COLO829 (cell line): ENCODE results near the gene COL18A1.
"Not testable (repeated sequence)": the region's sequence is repeated elsewhere in the genome, so short reads cannot be mapped to it uniquely, and the experiment has no call there.

Experiments used
- DNase-seq: peaks from one replicate; pipeline ENCODE4 v3.0.0; 2012; ENCODE audit warnings: low spot score

COL18A1 gene

DNA sequence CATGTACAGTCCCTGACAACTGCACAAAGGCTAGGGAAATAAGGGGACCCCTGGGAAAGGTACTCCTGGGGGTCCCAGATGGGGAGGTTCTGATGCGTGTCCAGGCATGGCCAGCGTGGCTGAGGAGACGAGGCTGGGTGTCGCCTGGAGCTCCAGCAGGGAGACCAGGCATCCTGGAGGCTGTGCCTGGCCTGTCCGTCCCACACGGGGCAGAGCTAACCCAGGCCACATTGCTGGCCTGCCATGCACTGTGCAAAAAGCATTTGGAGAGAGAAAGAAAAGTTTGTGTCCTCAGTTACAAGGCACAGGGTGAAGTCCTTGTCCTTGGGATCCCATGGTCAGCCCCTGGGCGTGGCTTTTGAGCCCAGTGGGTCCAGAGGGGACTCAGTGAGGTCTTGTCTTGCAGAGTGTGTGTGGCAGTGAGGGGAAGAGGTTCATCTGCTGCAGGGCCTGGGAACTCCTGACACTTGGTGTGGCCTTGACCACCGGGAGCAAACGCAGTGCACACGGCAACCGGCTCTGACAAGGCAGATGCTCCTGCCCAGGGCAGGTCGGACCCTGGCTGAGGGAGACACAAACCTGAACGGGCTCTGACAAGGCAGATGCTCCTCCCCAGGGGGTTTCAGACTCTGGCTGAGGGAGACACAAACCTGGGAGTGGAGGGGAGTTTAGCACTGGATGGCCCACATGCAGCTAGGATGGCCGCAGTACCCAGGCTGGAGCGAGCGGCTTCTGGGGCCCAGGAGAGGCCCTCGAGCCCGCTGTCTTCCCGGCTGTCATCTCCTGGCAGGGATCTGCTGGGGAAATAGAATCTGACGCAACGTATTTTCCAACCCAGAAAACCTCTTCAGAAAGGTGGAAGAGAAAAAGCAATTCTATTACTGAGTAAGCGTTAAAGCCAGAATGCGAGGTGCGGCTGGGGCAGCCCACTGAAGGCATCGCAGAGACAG is 37.3 kb upstream of the COL18A1 start:
- DNase-seq, result no peak

DNA sequence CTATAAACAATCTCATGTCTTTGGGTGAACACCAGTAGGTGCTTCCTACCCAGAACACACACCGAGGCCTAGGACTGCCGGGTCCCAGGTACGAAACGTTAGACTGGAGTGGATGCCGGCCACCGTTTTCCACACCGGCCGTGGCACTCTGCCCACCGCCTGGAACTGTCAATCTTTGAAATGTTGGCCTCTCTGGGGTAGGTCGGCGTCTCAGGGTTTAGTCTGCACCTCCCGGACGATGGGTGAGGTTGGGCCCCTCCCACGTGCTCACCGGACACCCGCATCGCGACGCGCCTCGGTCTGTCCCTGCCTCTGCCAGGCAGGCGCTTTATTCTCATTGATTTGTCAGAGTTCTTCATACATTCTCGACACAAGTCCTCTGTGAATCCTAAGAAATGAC is 35.9 kb upstream of the COL18A1 start:
- DNase-seq, result not testable (repeated sequence)

DNA sequence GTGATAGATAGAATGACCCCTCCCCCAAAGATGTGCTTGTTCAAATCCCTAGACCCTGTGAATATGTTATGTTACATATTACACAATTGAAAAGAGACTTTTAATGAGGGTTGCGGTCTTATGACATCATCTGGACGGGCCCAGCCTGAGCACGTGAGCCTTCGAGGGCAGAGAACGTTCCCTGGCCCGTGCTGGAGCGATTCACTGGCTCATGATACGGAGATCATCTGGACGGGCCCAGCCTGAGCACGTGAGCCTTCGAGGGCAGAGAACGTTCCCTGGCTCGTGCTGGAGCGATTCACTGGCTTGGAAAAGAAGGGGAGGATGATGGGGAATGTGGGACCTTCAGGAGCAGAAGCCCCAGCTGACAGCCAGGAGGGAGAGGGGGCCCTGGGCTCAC is 34.4 kb upstream of the COL18A1 start:
- no peak for DNase-seq

- DNase-seq, result no peak
Observed at GRCh38 chr21:45371081-45371480, 33.9 kb upstream of the COL18A1 start.

DNA sequence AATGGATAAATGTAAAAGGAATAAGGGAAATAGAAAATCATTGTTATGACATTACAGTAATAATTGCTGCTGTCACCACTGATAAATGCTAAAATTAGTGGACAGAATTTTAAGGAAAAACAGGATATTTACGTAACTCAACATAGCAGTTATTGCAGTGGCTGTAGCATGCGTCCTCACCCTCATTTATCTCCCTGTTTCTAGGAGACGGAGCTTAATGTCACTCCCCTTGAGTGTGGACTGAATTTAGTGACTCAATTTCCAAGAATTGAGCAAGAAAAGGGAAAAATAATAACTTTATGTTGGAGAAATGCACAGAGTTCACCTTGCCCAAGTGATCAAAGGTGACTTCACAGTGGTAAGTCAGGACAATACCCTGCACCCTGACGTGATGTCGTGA is 33.3 kb upstream of the COL18A1 start:
- no peak for DNase-seq

GRCh38 chr21:45372732-45373355 is 32.1 kb upstream of the COL18A1 start:
- DNase-seq, result no peak

DNA sequence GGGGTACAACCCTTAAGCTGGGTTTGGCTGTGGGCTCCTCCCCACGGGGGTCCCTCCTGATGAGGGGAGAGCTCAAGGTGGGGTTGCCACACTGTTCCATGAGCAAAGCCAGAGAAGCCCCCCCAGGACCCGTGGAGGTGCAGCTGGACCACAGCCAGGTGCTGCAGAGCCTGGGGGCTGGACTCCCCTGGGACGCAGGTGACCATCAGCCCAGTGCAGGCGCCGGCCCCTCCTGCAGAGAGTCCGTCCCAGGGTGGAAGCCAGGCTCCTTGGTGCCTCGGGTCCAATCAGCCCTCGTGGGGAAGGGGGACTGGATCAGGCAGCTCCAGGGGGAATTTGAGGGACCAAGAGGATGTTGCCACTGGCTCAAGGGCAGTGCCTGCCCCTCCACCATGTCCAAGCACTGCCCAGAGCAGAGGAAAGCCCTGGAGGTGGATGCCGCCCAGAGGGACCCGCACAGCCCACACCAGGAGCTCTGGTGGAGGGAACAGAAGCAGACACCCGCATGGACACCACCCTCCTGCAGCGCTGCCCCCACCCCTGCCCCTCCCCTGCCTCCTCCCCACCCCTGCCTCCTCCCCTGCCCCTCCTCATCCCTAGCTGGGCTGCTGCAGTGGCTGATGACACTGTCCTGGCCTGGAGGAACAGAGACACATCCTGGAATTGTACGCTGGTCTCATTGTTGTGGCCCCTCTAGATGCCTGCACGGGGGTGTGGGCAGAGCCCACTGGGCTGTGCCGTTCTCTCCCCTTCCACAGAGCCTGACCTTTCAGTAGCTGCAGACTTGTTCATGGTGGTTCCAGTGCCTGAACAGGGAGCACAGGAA is 30.8 kb upstream of the COL18A1 start:
- DNase-seq, result no peak

DNA sequence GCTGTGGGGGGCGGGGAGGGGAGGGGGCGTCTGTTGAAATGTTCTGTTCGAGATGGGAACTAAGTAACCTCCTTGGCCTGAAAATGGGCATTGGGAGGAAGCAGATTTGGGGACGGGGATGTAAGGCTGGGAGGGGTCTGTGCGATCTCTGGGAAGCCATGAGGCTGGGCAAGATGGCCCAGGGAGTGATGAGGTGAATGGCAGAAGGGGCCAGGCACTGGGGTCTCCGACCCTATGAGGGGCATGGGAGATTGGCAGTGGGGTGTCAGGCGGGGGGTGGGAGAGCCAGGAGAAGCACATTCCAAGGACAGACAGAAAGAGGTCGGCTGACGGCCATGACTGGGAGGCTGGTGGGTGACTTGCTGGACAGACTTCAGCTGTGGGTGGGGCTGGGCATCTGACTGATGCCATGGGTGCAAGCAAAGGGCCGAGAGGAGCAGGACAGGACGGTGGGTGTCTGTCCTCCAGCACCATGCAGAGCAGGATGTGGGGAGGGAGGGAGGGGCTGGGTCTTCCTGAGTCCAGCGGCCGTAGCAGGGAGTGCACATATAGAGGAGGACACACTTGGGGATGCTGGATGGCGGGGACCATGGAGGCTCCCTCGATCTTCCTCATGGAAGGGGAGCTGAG is 30.0 kb upstream of the COL18A1 start:
- DNase-seq, result no peak

- DNase-seq, result no peak
Observed at GRCh38 chr21:45376459-45377324, 28.3 kb upstream of the COL18A1 start.

DNA sequence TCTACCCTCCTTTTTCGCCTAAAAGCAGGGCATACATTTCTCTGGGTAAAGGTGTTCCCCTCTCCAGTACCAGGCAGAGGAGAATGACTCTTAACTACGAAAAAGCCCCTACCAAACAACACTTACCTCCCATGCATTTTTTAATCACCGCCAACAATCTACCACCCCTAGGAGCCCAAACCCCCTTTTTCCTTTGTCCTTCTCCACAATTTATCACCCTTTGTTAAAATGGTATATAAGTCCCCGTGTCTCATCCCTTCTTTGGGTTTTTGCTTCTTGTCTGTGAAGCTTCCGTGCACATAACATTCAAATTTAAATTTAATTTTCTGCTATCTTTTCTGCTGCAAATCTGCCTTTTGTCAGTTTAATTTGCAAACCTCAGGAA is 27.6 kb upstream of the COL18A1 start:
- no peak for DNase-seq

DNA sequence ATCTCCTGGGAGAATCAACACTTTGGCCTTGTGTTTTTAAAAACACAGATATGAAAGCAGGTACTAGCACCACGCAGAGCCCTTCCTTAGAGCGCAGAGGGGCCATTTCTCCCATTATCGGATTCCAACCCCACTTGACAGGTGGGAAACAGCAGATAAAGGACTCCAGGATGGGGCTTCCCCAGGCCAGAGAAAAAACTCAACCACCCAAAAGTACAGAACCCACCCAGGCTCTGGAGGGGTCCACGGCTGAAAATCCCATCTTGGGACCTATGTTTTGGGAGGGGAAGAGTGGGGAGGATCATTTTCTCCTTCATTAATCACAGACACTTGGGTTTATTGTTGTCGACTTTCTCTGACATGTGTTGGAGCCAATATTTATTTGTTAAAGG is 27.1 kb upstream of the COL18A1 start:
- DNase-seq, result no peak

GRCh38 chr21:45378258-45378966 is 26.6 kb upstream of the COL18A1 start:
- no peak for DNase-seq

DNA sequence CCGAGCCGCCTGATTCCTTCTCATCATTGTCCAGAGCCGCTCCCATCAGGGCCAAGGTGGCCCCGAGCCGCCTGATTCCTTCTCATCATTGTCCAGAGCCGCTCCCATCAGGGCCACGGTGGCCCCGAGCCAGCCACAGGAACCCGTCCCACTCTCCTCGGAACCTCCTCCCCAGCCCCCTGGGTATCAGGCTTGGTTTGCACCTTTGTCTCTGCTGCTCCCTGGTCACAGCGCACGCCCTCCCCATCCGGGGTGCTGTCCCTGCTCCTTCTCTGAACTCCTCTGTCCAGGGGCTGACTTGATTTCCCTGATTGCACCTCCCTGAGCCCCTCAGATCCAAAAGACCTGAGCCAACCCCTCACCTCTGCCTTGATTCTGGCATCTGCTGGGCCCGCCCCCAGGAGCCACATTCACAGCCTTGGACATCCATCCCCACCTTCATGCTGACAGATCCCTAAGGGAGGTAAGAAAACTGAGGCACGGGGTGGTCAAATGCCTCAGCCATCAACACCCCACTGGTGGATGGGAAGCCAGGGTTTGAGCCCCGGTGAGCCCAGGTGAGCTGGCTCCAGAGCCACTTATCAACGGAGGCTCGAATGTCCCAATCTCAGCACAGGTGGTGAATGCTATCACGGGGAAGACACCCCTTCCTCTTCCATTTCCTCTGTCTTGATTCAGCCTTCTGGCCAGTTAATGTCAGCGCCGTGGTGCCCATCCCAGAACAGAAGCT is 25.6 kb upstream of the COL18A1 start:
- DNase-seq, result no peak

- no peak for DNase-seq
Observed at GRCh38 chr21:45379901-45380330, 25.0 kb upstream of the COL18A1 start.

DNA sequence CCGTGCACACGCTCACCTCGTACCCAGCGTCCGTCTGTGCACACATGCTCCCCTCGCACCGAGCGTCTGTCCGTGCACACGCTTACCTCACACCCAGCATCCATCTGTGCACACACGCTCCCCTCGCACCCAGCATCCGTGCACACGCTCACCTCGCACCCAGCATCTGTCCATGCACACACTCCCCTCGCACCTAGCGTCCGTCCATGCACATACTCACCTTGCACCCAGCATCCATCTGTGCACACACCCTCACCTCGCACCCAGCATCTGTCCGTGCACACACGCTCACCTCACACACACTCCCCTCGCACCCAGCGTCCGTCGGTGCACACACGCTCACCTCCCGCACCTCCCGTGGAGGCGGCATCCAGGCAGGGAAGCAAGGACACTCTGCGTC is 24.4 kb upstream of the COL18A1 start:
- no peak for DNase-seq

GRCh38 chr21:45381036-45381787 is 23.8 kb upstream of the COL18A1 start:
- DNase-seq, result no peak

GRCh38 chr21:45381865-45382696 is 22.9 kb upstream of the COL18A1 start:
- no peak for DNase-seq

GRCh38 chr21:45382697-45382997 is 22.3 kb upstream of the COL18A1 start:
- DNase-seq, result no peak
